ENCODE measurements around the gene GRK5.

DNA sequence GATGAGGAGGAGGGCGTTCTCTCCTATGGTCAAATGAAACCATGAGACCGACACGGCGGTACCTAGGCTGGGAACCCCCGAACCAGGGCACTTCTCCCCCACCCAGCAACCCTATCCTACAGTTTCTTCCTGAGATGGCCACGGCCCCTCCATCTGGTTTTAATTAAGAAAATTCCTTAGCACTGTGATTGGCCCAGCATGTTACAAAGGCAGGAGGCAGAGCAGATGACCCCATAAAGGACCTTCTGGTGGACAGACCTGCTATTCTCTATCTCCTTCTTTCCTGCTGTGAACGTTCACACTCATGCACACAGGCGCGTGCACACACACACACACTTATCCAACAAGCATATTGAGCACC lies 205.7 kb downstream of the GRK5 start:
- no peak for TF ChIP-seq EP300 (conservative IDR thresholded peaks at IDR 0.05; ENCODE audit: poor library complexity, severe bottlenecking)
- TF ChIP-seq, protein P1, sequence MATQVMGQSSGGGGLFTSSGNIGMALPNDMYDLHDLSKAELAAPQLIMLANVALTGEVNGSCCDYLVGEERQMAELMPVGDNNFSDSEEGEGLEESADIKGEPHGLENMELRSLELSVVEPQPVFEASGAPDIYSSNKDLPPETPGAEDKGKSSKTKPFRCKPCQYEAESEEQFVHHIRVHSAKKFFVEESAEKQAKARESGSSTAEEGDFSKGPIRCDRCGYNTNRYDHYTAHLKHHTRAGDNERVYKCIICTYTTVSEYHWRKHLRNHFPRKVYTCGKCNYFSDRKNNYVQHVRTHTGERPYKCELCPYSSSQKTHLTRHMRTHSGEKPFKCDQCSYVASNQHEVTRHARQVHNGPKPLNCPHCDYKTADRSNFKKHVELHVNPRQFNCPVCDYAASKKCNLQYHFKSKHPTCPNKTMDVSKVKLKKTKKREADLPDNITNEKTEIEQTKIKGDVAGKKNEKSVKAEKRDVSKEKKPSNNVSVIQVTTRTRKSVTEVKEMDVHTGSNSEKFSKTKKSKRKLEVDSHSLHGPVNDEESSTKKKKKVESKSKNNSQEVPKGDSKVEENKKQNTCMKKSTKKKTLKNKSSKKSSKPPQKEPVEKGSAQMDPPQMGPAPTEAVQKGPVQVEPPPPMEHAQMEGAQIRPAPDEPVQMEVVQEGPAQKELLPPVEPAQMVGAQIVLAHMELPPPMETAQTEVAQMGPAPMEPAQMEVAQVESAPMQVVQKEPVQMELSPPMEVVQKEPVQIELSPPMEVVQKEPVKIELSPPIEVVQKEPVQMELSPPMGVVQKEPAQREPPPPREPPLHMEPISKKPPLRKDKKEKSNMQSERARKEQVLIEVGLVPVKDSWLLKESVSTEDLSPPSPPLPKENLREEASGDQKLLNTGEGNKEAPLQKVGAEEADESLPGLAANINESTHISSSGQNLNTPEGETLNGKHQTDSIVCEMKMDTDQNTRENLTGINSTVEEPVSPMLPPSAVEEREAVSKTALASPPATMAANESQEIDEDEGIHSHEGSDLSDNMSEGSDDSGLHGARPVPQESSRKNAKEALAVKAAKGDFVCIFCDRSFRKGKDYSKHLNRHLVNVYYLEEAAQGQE (IDR thresholded peaks at IDR 0.05; ENCODE audit: borderline replicate concordance) = no peak
- no peak for TF ChIP-seq SMC3 (conservative IDR thresholded peaks at IDR 0.05; ENCODE audit: poor library complexity)
- TF ChIP-seq, protein P2, sequence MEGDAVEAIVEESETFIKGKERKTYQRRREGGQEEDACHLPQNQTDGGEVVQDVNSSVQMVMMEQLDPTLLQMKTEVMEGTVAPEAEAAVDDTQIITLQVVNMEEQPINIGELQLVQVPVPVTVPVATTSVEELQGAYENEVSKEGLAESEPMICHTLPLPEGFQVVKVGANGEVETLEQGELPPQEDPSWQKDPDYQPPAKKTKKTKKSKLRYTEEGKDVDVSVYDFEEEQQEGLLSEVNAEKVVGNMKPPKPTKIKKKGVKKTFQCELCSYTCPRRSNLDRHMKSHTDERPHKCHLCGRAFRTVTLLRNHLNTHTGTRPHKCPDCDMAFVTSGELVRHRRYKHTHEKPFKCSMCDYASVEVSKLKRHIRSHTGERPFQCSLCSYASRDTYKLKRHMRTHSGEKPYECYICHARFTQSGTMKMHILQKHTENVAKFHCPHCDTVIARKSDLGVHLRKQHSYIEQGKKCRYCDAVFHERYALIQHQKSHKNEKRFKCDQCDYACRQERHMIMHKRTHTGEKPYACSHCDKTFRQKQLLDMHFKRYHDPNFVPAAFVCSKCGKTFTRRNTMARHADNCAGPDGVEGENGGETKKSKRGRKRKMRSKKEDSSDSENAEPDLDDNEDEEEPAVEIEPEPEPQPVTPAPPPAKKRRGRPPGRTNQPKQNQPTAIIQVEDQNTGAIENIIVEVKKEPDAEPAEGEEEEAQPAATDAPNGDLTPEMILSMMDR (IDR thresholded peaks at IDR 0.05; ENCODE audit: poor library complexity, severe bottlenecking) = no peak
- no peak for TF ChIP-seq EZH2 (IDR thresholded peaks at IDR 0.05; ENCODE audit: borderline replicate concordance, insufficient read depth, low read length, poor library complexity, severe bottlenecking)
- no peak for TF ChIP-seq POLR2AphosphoS5 (IDR thresholded peaks at IDR 0.05)
